ENCODE results near the gene ATAD3C.
"Not testable (repeated sequence)": the region's sequence is repeated elsewhere in the genome, so short reads cannot be mapped to it uniquely, and the experiment has no call there.

The ATAD3C gene

GRCh38 chr1:1479547-1480487, 30.3 kb downstream of the ATAD3C start:
- DNase-seq: no peak

- DNase-seq: not testable (repeated sequence)
Measured at GRCh38 chr1:1480488-1480867, 31.0 kb downstream of the ATAD3C start.

- DNase-seq: not testable (repeated sequence)
Measured at GRCh38 chr1:1481811-1482210, 32.3 kb downstream of the ATAD3C start.

- no peak for DNase-seq
Measured at GRCh38 chr1:1482856-1483255, 33.4 kb downstream of the ATAD3C start.

- DNase-seq: no peak
Measured at GRCh38 chr1:1483714-1484113, 34.2 kb downstream of the ATAD3C start.

- DNase-seq: not testable (repeated sequence)
Measured at GRCh38 chr1:1484976-1485750, 35.7 kb downstream of the ATAD3C start.

- not testable (repeated sequence) for DNase-seq
Measured at GRCh38 chr1:1485755-1486317, 36.3 kb downstream of the ATAD3C start.

GRCh38 chr1:1487701-1488100, 38.2 kb downstream of the ATAD3C start:
- no peak for DNase-seq

- DNase-seq: no peak
Measured at GRCh38 chr1:1489231-1489630, 39.7 kb downstream of the ATAD3C start.

- no peak for DNase-seq
Measured at GRCh38 chr1:1489861-1490260, 40.4 kb downstream of the ATAD3C start.

- no peak for DNase-seq
Measured at GRCh38 chr1:1490633-1491230, 41.2 kb downstream of the ATAD3C start.

- no peak for DNase-seq
Measured at GRCh38 chr1:1491601-1492000, 42.1 kb downstream of the ATAD3C start.

GRCh38 chr1:1494311-1494710, 44.8 kb downstream of the ATAD3C start:
- not testable (repeated sequence) for DNase-seq

GRCh38 chr1:1495461-1495975, 46.0 kb downstream of the ATAD3C start:
- not testable (repeated sequence) for DNase-seq

GRCh38 chr1:1504777-1505365, 55.4 kb downstream of the ATAD3C start:
- DNase-seq: peak; percentile 59

- not testable (repeated sequence) for DNase-seq
Measured at GRCh38 chr1:1505366-1505798, 55.9 kb downstream of the ATAD3C start.

- DNase-seq: not testable (repeated sequence)
Measured at GRCh38 chr1:1505801-1506200, 56.3 kb downstream of the ATAD3C start.

- no peak for DNase-seq
Measured at GRCh38 chr1:1507305-1507704, 57.8 kb downstream of the ATAD3C start.

- not testable (repeated sequence) for DNase-seq
Measured at GRCh38 chr1:1508775-1509464, 59.4 kb downstream of the ATAD3C start.

GRCh38 chr1:1509465-1509850, 60.0 kb downstream of the ATAD3C start:
- DNase-seq: not testable (repeated sequence)

GRCh38 chr1:1510912-1511532, 61.5 kb downstream of the ATAD3C start:
- DNase-seq: no peak

All from NCI-H187 treated with DMSO at 0.1 percent for 48 hours (cell line).